GM21529 (cell line): Measurements from ENCODE around the gene PHF21A.
A peak's percentile ranks its signal among the peaks of the same experiment; 100 is the strongest.

ENCODE experiments used
- ATAC-seq: cut with Tn5 transposase; IDR thresholded peaks from one replicate; pipeline ENCODE4 v1.9.1; 2021; ENCODE audit not compliant: unreplicated experiment

Gene PHF21A

GRCh38 chr11:45922425-45923082, 198.7 kb downstream of the PHF21A start, which contains the start of gene LARGE2:
Gene LARGE2 (plus strand): TSS chr11:45922656. CDS start chr11:45922883, 227 bp downstream.
- no peak for ATAC-seq

GRCh38 chr11:45921561-45922424, 199.5 kb downstream of the PHF21A start:
- ATAC-seq: no peak

GRCh38 chr11:45920531-45921477, 200.4 kb downstream of the PHF21A start:
- ATAC-seq: no peak

- ATAC-seq: no peak
These were observed 201.3 kb downstream of the PHF21A start for GRCh38 chr11:45919806-45920530.

DNA sequence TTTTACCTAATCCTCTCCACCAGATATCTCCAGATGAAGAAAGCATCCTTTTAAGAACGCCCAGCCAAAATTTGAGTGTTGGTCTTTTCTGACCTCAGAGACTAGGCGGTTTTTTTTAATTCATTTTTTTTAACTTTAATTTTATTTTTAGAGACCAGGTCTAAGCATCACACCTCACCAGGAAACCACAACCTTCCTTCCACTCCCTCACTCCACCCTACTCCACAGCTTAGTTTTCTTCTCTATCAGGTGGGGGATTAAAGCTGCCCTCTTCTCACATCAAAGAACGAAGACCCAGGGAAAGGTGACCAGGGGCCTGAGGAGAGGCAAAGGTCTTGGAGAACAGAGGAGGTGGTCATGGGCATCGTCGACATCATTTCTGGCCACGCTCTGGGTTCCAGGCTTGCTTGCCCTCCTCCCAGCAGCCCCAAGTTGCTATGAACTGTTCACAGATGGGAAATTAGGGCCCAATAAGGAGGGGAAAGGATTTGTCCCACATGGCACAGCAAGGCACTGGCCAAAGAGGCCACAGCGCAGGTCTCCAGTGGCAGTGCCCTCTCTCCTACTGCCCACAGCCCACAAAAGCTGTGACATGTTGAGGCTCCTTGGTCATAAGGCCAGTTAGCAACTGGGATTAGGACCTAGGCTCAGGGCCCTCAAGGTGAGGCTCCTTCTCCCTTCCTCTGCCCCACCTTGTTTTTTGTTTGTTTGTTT, 202.1 kb downstream of the PHF21A start:
- no peak for ATAC-seq

- peak; percentile 48 for ATAC-seq
These were observed 202.8 kb downstream of the PHF21A start for GRCh38 chr11:45918331-45918941.

DNA sequence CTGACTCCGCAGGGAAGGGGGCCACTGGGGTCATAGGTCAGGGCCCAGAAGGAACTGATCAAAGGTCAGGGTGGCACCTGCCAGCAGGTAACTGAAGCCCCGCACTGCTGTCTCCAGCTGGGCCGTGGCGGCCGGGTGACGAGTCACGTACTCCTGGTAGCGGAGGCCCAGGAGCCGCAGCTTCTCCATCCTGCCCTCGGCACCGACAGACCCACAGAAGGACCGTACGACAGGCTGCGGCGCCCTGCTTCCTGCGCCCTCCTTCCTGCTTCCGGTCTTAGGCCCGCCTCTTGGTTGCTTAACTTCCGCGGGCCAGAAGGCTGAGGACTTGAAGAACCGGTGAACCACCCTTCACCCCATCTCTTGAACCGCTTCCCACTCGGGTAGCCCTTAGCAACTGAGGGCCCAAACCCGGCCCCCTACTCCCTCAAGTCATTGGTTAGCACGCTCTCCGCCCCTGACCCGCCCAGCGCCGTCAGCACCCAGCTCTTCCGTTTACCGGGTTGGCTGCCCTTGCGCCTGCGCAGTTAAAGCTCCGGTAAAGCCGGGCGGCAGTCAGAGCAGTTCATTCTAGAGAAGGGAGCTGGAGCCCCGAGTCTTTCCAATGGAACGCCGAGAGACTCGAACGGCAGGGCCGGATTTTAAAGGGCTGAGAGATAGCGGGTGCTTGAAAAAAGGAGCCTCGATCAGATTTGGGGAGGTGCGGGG, 203.5 kb downstream of the PHF21A start, which contains the start of gene PEX16:
PEX16 (minus strand) TSS at position 255 of the 708 bp plus-strand sequence; CDS start at position 189, 66 bp downstream.
- ATAC-seq: peak; percentile 85

DNA sequence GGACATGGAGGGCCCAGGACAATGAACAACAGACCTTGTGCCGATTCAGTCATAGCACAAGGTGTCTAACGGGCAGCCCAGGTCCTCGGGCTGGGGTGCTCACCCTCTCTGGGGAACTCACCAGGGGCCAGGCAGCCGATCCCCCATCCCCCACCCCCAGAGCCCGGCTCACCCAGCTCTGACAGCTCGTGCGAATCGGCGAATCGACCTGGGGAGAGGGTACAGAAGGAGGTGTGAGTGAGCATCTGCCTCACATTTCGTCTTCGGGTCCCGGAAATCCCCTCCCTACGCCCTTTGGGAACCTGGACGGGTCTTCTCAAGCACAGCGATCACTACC, 204.0 kb downstream of the PHF21A start:
- no peak for ATAC-seq

DNA sequence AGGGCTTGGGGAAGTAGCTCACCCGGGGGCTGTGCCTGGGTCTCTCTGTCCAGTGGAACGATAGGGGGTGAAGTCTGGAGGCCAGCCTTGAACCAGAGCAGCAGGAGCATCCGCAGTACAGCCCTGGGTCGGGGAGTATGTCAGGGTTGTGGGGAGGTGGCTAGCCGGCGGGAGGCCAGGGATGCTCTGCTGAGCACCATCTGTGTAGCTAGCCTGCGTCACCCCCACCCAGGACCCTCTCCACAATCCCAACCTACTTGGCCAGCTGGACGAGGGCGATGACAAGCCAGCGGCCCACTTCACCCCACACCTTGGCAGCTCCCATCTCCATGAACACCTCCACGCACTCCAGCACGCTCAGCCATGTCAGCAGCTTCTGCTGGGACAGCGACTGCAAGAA, 205.8 kb downstream of the PHF21A start:
- ATAC-seq: no peak

- ATAC-seq: no peak
These were observed 207.2 kb downstream of the PHF21A start for GRCh38 chr11:45913942-45914635.

- no peak for ATAC-seq
These were observed 207.7 kb downstream of the PHF21A start for GRCh38 chr11:45913514-45913913.

DNA sequence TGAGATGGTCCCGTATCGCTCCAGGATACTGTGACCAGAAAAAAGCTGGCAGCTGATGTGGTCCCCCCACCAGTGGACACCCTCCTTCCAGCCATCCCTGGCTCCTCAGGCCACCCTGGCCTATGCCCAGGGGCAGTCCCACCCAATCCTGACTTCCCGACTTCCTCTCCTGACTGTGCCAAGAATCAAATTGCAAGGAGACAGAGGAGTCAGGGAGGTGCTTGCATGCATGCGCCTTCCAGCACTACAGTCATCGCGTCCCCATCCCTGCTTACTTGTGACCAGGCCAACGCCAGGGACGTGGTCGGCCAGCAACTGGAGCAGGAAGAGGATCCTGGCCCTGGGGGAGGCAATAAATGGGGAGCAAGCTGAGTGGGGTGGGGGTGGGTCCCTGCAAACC, 210.6 kb downstream of the PHF21A start:
- ATAC-seq: no peak

DNA sequence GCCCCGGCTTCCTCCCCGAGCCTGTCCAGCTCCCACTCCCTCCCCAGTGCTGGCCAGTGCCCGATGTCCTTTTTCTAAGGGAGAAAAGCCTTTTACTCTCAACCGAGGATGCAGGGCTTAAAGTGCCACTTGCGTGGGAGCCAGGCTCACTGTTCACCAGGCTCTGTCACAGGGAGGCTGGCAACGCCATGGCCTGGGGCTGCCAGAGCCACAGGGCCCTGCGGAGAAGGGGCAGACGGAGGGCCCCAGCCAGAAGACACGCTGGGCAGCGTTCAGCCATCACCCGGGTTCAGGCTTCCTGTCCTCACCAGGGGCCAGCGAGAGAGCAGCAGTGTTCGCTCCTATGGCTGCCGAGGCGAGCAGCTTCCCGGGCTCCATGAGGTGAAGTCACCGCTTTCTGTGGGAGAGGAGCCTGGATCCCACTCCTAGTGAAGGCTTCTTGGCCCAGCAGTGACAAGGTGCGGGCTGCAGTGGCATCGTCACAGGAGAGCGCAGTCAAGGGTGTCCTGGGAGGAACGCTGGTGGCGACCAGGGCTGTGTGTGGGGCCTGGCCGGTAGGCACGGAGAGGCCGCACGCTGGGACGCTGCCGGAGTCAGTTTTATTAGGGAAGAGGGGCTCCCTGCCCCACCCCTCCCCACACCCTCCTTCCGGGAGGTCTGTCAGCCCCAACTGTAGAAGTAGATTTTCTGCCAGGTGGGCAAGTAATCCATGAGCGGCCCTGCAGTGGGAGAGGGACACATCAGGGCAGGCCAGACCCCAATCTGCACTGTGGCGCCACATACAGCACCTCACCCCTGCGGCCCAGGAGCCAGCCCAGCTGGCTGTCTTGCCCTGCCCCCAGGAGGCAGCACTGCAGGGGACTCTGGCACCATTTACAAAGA, 211.4 kb downstream of the PHF21A start:
- ATAC-seq: no peak

DNA sequence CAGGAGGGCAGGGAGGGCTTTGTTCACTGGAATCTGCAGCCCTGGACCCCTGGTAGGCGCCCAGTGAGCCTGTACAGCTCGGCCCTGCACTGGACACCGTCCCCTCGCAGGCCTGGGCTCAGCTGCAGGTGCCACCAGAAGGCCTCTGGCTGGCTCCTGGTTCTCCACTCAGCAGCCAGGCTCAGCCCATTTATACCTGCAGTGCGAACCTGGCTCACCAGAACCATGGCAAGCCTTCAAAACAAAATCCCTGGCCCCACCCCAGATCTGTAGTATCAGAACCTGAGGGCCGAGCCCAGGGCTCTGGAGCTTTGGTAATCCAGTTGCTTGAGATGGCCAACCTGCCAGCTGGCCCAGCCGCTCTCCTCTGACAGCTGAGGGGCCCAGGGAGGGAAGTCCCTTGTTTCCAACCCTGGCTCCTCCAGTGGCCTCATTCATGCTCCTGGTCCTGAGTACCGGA, 213.3 kb downstream of the PHF21A start:
- no peak for ATAC-seq

DNA sequence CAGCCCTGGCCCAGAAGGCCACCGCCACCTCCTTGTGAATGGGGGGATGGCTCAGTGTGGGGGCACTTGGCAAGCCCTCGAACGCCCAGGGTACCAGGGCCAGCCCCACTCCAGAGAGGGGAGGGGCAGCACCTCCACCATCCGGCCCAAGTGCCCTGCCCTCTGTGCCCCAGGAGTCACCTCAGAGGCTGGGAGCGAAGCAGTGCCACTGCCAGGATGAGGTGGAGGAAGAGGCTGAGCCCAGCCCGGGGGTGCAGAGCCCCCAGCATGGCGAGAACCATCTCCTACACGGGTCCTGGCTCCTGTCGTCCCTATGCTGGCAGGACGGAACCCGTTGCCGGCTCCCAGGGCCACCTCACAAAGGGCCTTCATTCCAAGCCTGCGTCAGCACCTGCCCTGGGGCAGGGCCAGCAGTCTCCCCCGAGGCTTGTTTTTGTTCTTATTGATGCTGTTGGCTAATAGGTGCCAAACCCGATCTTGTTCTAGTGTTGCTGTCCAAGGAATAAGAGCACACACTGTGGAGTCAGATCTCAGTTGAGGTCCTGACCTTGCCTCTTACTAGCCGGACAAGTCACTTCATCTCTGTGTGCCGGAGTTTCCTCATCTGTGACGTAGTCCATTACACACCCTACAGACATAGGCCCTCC, 214.2 kb downstream of the PHF21A start, which contains the start of gene FREY1:
FREY1 (minus strand) TSS at position 307 of the 647 bp plus-strand sequence; CDS start at position 281, 26 bp downstream.
- ATAC-seq: no peak

GRCh38 chr11:45906096-45906682, 215.1 kb downstream of the PHF21A start:
- no peak for ATAC-seq
